Esophagus squamous epithelium (tissue), 4 donors: ENCODE results near the gene SERPINA4.

Source experiments
- CTCF ChIP-seq, 6 experiments: fragments of 450-650 bp in 4 of 6; fragments of 200-600 bp in 2 of 6; sonication (generic) in 2 of 6; IDR thresholded peaks; one replicate each; pipeline ENCODE4 v1.5.1; 2016 to 2019; ENCODE audit warnings: antibody characterized with exemption in 6 of 6, mild to moderate bottlenecking in 4 of 6, moderate library complexity in 4 of 6
- POLR2A ChIP-seq, 4 donors: fragments of 450-650 bp; IDR thresholded peaks; one replicate each; pipeline ENCODE4 v1.6.1; 2017; ENCODE audit warnings: antibody characterized with exemption in 4 of 4, mild to moderate bottlenecking in 4 of 4, moderate library complexity in 3 of 4

DNA sequence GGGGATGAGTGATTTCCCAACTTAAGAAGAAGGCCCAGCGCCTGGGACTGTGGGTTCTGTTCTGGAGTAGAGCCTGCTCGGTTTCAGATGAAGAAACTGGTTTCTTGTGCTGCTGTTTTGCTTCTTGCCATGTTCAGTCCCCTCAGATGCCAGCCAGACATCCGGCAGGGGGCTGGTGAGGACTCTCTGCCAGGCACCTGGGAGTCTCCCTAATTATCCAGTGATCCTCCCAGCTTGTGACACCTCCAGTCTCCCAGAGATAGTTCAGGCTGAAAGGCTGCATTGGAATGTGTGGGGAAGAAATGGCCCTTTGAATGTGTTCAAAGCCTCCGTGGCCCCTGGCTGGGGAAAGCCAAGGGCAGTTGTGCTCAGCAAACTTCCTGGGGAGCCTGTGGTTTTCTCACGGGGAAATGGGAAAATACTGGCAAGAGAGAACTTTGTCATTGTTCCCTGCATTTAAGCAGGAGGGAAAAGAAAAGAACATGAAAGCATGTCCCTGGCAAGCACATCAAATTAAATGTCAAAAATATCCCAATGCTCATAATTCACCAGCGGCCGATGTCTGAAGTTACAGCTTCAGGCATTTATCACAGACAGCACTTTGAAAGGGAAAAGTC lies 43.5 kb upstream of the SERPINA4 start:
- TF ChIP-seq CTCF (IDR thresholded peaks at IDR 0.05) (no peak), POLR2A (IDR thresholded peaks at IDR 0.05) (no peak)
